Non-pigmented ciliary epithelial cell (primary cell): ENCODE measurements around the gene PPFIA3.
"Not testable (repeated sequence)": the region's sequence is repeated elsewhere in the genome, so short reads cannot be mapped to it uniquely, and the experiment has no call there.

Experiments
- DNase-seq: peaks from one replicate; pipeline ENCODE4 v3.0.0-alpha.2; 2010; ENCODE audit warnings: low read depth

Gene PPFIA3

DNA sequence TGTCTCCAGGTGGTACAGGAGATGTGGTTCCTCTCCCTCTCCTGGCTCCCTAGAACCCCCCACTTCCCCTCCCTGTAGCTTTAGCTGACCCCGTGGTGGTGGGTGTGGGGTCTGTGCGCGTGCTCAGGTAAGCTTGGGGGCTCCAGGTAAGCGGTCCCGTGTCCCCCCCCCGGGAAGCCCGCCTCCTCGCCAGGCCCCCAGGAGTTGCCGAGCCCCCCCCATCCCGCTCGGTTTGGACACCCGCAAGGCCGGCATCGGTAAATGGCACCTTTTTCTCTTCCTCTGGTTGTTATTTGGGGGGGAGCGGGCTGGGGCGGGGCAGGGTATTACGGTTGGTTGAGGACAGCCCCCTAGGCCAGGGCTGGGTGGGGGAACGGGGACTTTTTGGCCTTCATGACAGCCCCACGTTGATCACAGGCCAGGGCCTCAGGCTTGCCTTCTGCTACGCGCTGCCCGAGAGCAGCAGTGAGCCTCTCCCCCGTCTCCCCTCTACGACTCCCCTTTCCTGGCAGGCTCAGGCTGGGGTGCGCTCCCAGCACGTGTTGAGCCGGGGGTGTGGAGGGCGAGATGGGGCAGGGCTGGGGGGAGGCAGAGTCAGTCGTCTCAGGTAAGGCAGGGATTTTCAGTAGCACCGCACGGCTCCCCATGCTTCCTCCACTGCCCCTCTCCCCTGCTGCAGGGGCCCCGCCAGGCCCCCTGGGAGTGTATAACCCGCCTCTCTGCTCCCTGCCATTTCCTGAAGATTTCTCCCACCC is 15.8 kb upstream of the PPFIA3 start:
- DNase-seq: no peak

- DNase-seq: no peak
Measured at GRCh38 chr19:49104229-49104864, 15.0 kb upstream of the PPFIA3 start.

GRCh38 chr19:49106648-49107135 is 12.7 kb upstream of the PPFIA3 start:
- no peak for DNase-seq

GRCh38 chr19:49107625-49108459 is 11.5 kb upstream of the PPFIA3 start:
- DNase-seq: no peak

DNA sequence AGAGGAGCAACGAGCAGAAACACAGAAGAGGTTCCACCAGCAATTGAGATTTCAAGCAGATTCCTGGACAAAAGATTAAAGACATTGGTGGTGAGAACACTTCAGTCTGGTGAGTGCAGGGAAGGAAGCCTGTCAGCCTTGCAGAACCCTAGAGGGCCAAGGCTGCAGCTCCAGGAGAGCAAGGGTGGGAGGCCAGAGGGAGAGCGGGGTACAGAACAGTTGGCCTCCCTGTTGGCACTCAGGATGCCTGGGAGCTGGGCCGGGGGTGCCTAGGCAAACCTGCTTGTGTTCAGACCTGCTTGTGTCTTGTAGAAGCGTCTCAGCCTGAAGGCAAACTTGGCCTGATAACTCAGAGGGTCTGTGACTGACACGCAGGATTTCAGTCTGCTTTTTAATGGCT is 10.3 kb upstream of the PPFIA3 start:
- no peak for DNase-seq

GRCh38 chr19:49109569-49110233 is 9.6 kb upstream of the PPFIA3 start:
- DNase-seq: no peak

GRCh38 chr19:49110567-49110966 is 8.8 kb upstream of the PPFIA3 start:
- no peak for DNase-seq

- no peak for DNase-seq
Measured at GRCh38 chr19:49111218-49111998, 7.9 kb upstream of the PPFIA3 start.

- no peak for DNase-seq
Measured at GRCh38 chr19:49113762-49114629, 5.3 kb upstream of the PPFIA3 start, which contains the start of gene LIN7B. Gene LIN7B (plus strand): TSS chr19:49114370. CDS start chr19:49114405, 35 bp downstream.

DNA sequence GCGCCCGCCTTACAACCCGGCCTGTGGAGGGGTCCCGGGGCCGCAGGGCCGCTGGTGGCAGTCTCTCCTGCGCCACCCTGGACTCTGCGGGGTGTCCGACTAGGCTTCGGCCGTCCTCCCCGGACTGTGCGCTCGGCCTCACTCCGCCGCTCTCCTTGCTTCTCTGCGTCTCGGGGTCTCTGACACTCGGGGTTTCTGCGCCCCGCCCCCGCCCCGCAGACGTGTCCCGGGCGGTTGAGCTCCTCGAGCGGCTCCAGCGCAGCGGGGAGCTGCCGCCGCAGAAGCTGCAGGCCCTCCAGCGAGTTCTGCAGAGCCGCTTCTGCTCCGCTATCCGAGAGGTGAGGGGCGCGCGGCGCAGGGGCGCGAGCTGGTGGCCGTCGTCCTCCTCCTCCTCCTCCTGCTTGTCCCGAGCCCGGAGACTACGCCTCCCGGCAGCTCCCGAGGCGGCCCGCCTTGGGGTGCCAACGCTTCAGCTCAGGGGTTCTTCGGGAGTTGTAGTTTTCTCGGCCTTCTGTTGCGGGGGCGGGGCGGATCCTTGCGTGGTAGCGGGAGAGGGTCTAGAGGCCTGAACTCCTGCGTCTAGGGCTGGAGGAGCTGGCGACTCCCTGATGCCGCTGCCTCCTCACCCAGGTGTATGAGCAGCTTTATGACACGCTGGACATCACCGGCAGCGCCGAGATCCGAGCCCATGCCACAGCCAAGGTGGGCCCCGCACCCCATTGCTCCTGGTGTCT is 4.5 kb upstream of the PPFIA3 start:
- no peak for DNase-seq

DNA sequence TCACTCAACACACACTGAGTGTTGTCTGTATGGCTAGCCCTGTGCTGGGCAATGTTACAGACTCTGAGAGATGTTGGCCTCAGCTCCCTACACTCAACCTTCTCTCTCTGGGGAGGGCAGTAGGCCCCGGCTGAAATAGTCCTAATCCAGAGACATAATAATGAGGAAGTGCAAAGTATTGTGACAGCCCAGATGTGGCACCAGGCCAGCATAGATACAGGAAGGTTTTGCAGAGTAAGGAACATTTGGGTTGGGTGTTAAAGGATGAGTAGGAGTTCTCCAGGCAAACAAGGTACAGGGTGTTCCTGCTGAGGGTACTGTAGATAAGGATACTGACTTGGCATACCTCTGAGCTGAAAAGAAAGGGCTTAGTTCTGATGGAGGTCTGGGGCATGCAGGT is 2.8 kb upstream of the PPFIA3 start:
- DNase-seq: no peak

DNA sequence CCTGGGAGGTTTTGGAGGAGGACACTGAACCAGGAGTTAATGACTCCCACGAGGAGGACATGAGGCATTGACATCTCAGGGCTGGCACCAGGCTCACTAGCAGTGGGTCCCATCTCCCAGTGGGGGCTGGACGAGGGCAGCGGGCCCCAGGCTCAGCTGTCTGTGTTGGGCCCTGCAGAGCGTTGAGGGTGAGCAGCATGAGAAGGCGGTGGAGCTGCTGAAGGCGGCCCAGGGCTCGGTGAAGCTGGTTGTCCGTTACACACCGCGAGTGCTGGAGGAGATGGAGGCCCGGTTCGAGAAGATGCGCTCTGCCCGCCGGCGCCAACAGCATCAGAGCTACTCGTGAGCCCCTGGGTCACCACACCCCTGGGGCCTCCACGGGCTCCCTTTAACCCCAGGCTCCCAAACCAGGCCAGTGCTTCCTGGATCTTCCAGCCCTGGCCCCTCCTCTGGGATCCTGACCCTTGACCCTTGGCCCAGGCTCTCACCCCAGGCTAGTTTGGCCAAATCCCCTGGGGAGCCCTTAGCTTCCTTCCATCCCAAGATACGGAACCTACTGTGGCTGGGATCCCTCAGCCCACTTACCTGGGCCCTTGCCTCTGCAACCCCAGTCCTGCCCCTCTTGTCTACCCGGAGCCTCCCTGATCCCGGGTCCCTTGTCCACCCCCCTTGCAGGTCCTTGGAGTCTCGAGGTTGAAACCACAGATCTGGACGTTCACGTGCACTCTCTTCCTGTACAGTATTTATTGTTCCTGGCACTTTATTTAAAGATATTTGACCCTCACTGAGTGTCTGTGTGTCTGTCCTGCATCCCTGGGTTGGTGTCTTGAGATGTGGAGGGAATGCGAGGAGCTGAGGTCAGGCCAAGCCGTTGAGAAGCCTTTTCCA is 1.4 kb upstream of the PPFIA3 start:
- DNase-seq: no peak

- no peak for DNase-seq
Measured at GRCh38 chr19:49118565-49119410, 556 bp upstream of the PPFIA3 start, which contains the start of gene C19orf73. Gene C19orf73 (minus strand): TSS chr19:49119143. CDS start chr19:49119022, 121 bp downstream.

- DNase-seq: no peak
Measured at GRCh38 chr19:49120325-49120683, 960 bp downstream of the PPFIA3 start.

DNA sequence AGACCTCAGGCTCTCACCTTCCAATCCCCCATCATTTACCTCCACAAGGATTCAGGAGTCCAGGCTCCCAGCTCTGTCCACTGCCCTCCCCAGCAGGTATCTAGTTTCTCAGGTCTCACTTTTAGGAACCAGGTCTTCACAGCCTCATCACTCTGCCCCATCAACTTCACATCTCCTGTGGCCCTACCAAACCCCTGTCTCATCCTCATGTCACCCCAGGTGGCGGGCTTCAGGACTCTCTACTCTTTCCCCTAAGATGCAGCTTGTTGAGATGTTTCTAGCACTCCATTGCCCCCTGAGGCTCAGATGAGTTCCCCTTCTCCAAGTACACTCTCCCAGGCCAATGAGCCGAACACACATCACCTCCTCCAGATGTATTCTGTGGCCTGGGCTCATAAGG is 1.5 kb downstream of the PPFIA3 start:
- no peak for DNase-seq

DNA sequence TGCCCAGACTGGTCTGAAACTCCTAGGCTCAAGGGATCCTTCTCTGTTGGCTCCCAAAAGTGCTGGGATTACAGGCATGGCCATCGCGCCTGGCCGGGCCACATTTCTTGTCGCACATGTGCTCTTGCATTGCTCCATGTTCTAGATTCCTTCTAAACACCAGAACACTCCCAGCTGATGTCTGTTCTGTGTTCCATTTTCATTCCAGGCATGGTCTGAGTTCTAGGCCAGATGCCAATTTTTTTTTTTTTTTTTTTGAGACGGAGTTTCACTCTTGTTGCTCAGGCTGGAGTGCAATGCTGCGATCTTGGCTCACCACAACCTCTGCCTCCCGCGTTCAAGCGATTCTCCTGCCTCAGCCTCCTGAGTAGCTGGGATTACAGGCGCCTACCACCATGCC is 2.5 kb downstream of the PPFIA3 start:
- DNase-seq: not testable (repeated sequence)

DNA sequence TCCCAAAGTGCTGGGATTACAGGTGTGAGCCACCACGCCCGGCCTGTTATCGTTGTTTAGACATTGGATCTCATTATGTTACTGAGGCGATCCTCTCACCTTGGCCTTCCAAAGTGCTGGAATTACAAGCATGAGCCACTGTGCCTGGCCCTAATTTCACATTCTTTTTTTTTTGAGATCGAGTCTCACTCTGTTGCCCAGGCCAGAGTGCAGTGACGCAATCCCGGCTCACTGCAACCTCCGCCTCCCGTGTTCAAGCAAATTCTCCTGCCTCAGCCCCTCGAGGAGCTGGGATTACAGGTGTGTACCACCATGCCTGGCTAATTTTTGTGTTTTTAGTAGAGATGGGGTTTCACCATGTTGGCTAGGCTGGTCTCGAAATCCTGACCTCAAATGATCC is 3.9 kb downstream of the PPFIA3 start:
- DNase-seq: not testable (repeated sequence)
